HepG2 (cell line): ENCODE data around the gene PSMD2. TPM values are rescaled to one million over a fixed set of nuclear protein-coding genes. Genes with fewer than 3 reads are reported as not detected.

ENCODE experiments used
- ATAC-seq: fragments of 200-7000 bp; cut with Tn5 transposase; 3 replicates; pipeline ENCODE4 v1.9.1; 2020; ENCODE audit warnings: mild to moderate bottlenecking, moderate library complexity
- BruUV-seq: library from RNA; stranded (reverse); fragments of 400-500 nt; replicated peaks from 2 replicates; lab custom pipeline; 2021; lab: Mats Ljungman, UMichigan
- CTCF ChIA-PET: fragments of 300-600 bp; formaldehyde crosslinking; extraction: SDS; loops from one replicate; lab custom pipeline; 2021; ENCODE audit warnings: low total read pairs, inconsistent platforms, low intra/inter-chr PET ratio; lab: Yijun Ruan, JAX
- POLR2A ChIA-PET: fragments of 350-600 bp; sonication (Branson Sonifier 250); formaldehyde crosslinking; loops from one replicate; lab custom pipeline; 2020; ENCODE audit warnings: antibody characterized with exemption, inconsistent platforms; lab: Yijun Ruan, JAX
- DNase-seq: peaks from one replicate; pipeline ENCODE4 v3.0.0-alpha.2; 2015; ENCODE audit warnings: low spot score
- FAIRE-seq: peaks from 3 replicates; lab custom pipeline; 2011; peaks lifted over from hg19 to GRCh38; lab: Jason Lieb, UNC
- H2AFZ ChIP-seq: one replicate; pipeline ENCODE4 v1.6.1; 2011; ENCODE audit warnings: low read length, inconsistent platforms
- H3K27ac ChIP-seq: fragments of 300-600 bp; 3 replicates; pipeline ENCODE4 v1.8.0; 2011; ENCODE audit warnings: mixed run types, mild to moderate bottlenecking, mixed read lengths, low read length, inconsistent platforms; ENCODE audit not compliant: insufficient read depth; ENCODE audit errors: extremely low read length
- H3K27me3 ChIP-seq, 2 experiments: fragments of 200-600 bp in 1 of 2; 2 replicates in 1 of 2; 3 replicates in 1 of 2; pipeline versions ENCODE4 v1.6.0 to v1.8.0; 2011; ENCODE audit warnings: low read length in 2 of 2, mild to moderate bottlenecking in 2 of 2, moderate library complexity in 2 of 2, inconsistent platforms in 1 of 2; ENCODE audit not compliant: insufficient read depth in 2 of 2, control insufficient read depth in 1 of 2
- H3K36me3 ChIP-seq, 2 experiments: fragments of 200-600 bp in 1 of 2; replicated peaks in 1 of 2; 2 replicates in 1 of 2; 3 replicates in 1 of 2; pipeline versions ENCODE4 v1.5.1 to v1.8.0; 2011; ENCODE audit warnings: low read length in 2 of 2, inconsistent platforms in 1 of 2; ENCODE audit not compliant: insufficient read depth in 2 of 2, control insufficient read depth in 1 of 2
- H3K4me1 ChIP-seq: 2 replicates; pipeline ENCODE4 v1.5.1; 2012; ENCODE audit warnings: low read length, inconsistent platforms; ENCODE audit not compliant: insufficient read depth
- H3K4me2 ChIP-seq: 2 replicates; pipeline ENCODE4 v1.6.0; 2011; ENCODE audit warnings: low read depth, low read length, inconsistent platforms
- H3K4me3 ChIP-seq, 3 experiments: fragments of 200-600 bp in 1 of 3; sonication (generic), shearing (Covaris generic) in 1 of 3; replicated peaks in 1 of 3; 2 replicates each; pipeline ENCODE4 v1.5.1; 2011 to 2016; ENCODE audit warnings: low read length in 3 of 3, inconsistent platforms in 2 of 3, low read depth in 2 of 3, mild to moderate bottlenecking in 2 of 3, control low read depth in 1 of 3, mixed read lengths in 1 of 3; ENCODE audit not compliant: insufficient read depth in 1 of 3
- H3K79me2 ChIP-seq: one replicate; pipeline ENCODE4 v1.6.1; 2011; ENCODE audit warnings: low read length, inconsistent platforms; ENCODE audit not compliant: insufficient read depth
- H3K9ac ChIP-seq: 2 replicates; pipeline ENCODE4 v1.6.0; 2011; ENCODE audit warnings: mild to moderate bottlenecking, low read depth, low read length, inconsistent platforms; ENCODE audit not compliant: insufficient read depth
- H3K9me3 ChIP-seq: 2 replicates; pipeline ENCODE4 v1.5.1; 2012; ENCODE audit warnings: mild to moderate bottlenecking, low read length
- H4K20me1 ChIP-seq: 2 replicates; pipeline ENCODE4 v1.6.0; 2011; ENCODE audit warnings: inconsistent platforms, mild to moderate bottlenecking, low read length, moderate library complexity; ENCODE audit not compliant: insufficient read depth
- DR1 ChIP-seq: sonication (generic); formaldehyde crosslinking; IDR thresholded peaks from 2 replicates; pipeline ENCODE4 v1.8.0; 2021; ENCODE audit warnings: mild to moderate bottlenecking, missing genetic modification reagents, inconsistent platforms
- HOXA5 ChIP-seq: sonication (generic); formaldehyde crosslinking; IDR thresholded peaks from 2 replicates; pipeline ENCODE4 v1.4.0; 2020; ENCODE audit warnings: missing genetic modification reagents
- KDM1A ChIP-seq: IDR thresholded peaks from 2 replicates; pipeline ENCODE4 v1.6.1; 2016; ENCODE audit warnings: missing compliant biosample characterization
- MTA1 ChIP-seq: sonication (generic); formaldehyde crosslinking; IDR thresholded peaks from 2 replicates; pipeline ENCODE4 v1.4.0; 2020; ENCODE audit warnings: missing genetic modification reagents, mild to moderate bottlenecking, borderline replicate concordance
- PBX3 ChIP-seq: sonication (generic); formaldehyde crosslinking; IDR thresholded peaks from 2 replicates; pipeline ENCODE4 v1.8.1; 2023; ENCODE audit warnings: missing genetic modification reagents, inconsistent platforms, borderline replicate concordance
- POLR2A ChIP-seq, 2 experiments: IDR thresholded peaks; 2 replicates each; pipeline ENCODE4 v1.6.1; 2011; ENCODE audit warnings: low read depth in 2 of 2, low read length in 2 of 2, mild to moderate bottlenecking in 1 of 2, moderate library complexity in 1 of 2; ENCODE audit not compliant: insufficient read depth in 1 of 2
- RBFOX2 ChIP-seq: fragments of 200-400 bp; formaldehyde crosslinking; IDR thresholded peaks from 2 replicates; pipeline ENCODE4 v1.6.1; 2017; ENCODE audit warnings: low read depth, mild to moderate bottlenecking, low read length
- SALL1 ChIP-seq: sonication (generic); formaldehyde crosslinking; IDR thresholded peaks from 2 replicates; pipeline ENCODE4 v1.8.0; 2022; ENCODE audit warnings: mild to moderate bottlenecking, missing genetic modification reagents
- TFE3 ChIP-seq: IDR thresholded peaks from 2 replicates; pipeline ENCODE4 v1.6.1; 2016
- U2AF1 ChIP-seq: fragments of 200-400 bp; formaldehyde crosslinking; optimal IDR thresholded peaks from 2 replicates; pipeline ENCODE3; 2017; ENCODE audit warnings: mild to moderate bottlenecking, low read depth, low read length
- ZNF24 ChIP-seq: fragments of 450-650 bp; IDR thresholded peaks from 2 replicates; pipeline ENCODE4 v1.6.1; 2017; ENCODE audit warnings: antibody characterized with exemption, mild to moderate bottlenecking
- ZNF251 ChIP-seq: sonication (generic); formaldehyde crosslinking; IDR thresholded peaks from 2 replicates; pipeline ENCODE4 v1.9.0; 2021; ENCODE audit warnings: mild to moderate bottlenecking, missing genetic modification reagents
- ZNF383 ChIP-seq: sonication (generic); formaldehyde crosslinking; IDR thresholded peaks from 2 replicates; pipeline ENCODE4 v1.4.0; 2020; ENCODE audit warnings: missing genetic modification reagents, mild to moderate bottlenecking, borderline replicate concordance
- ZNF44 ChIP-seq: sonication (generic); formaldehyde crosslinking; IDR thresholded peaks from 2 replicates; pipeline ENCODE4 v1.5.1; 2020; ENCODE audit warnings: mild to moderate bottlenecking, missing genetic modification reagents
- ZNF569 ChIP-seq: sonication (generic); formaldehyde crosslinking; IDR thresholded peaks from 2 replicates; pipeline ENCODE4 v1.5.0; 2020; ENCODE audit warnings: mild to moderate bottlenecking, missing genetic modification reagents, moderate library complexity, borderline replicate concordance
- ZNF629 ChIP-seq: sonication (generic); formaldehyde crosslinking; conservative IDR thresholded peaks from 2 replicates; pipeline ENCODE4 v1.5.0; 2020; ENCODE audit warnings: missing genetic modification reagents
- ZNF816 ChIP-seq: sonication (generic); formaldehyde crosslinking; IDR thresholded peaks from 2 replicates; pipeline ENCODE4 v1.8.0; 2022; ENCODE audit warnings: missing genetic modification reagents, mild to moderate bottlenecking, borderline replicate concordance
- WGBS: methylation state at CpG from one replicate; pipeline ENCODE4 v1.1.6; 2017; ENCODE audit warnings: low lambda C conversion rate; 5-methylcytosine and 5-hydroxymethylcytosine counted together
- in situ Hi-C: cut with HindIII; loops from 2 replicates; pipeline ENCODE4 v1.10.0; 2017; ENCODE audit warnings: low pct_unique_long_range_greater_than_20kb; ENCODE audit not compliant: extremely low pct_ligation_motif_present
- intact Hi-C: fragments of 100-400 bp; cut with micrococcal nuclease; formaldehyde crosslinking; loops from one replicate; pipeline ENCODE4 v1.10.0; 2022; ENCODE audit not compliant: unreplicated experiment
- polyA plus RNA-seq, 8 experiments: library from polyadenylated mRNA; depleted of rRNA in 3 of 8; stranded (reverse) in 7 of 8; unstranded in 1 of 8; fragments of >200 nt; fragmentation: Illumina TruSeq in 4 of 8; extraction: Trizol in 4 of 8; gene quantifications; 2 replicates each; pipeline versions ENCODE4 v1.2.1 to v1.2.3, GENCODE V29; 2011 to 2016; ENCODE audit warnings: low read depth in 4 of 8, missing spikeins in 1 of 8, mixed read lengths in 1 of 8; ENCODE audit not compliant: insufficient read depth in 1 of 8
- total RNA-seq, 5 experiments: library from RNA; depleted of rRNA; stranded (reverse); fragments of >200 nt; fragmentation: Illumina TruSeq; extraction: Trizol; gene quantifications; 2 replicates each; pipeline ENCODE4 v1.2.3, GENCODE V29; 2016; ENCODE audit warnings: low read depth in 1 of 5
- TF ChIP-seq, protein P1 (sequence below): sonication (generic); formaldehyde crosslinking; IDR thresholded peaks from 2 replicates; pipeline ENCODE4 v1.4.0; 2020; ENCODE audit warnings: missing genetic modification reagents, borderline replicate concordance

PSMD2 gene
- total and polyA plus RNA-seq, 2 of the 13 experiments (the other 11 are each of a cell fraction or from before 2014, with no cell fraction given): 125 to 200 TPM

GRCh38 chr3:184257083-184257915 is 41.7 kb upstream of the PSMD2 start:
- TF ChIP-seq DR1 (CRISPR knock-in tag) (no peak), U2AF1 (no peak), ZNF44 (CRISPR knock-in tag) (no peak), ZNF816 (CRISPR knock-in tag) (no peak), SALL1 (no peak), ZNF24 (no peak), HOXA5 (no peak), PBX3 (CRISPR knock-in tag) (no peak), ZNF383 (CRISPR knock-in tag) (no peak), ZNF251 (CRISPR knock-in tag) (no peak), TFE3 (no peak), RBFOX2 (no peak), MTA1 (CRISPR knock-in tag) (no peak), KDM1A (no peak), ZNF569 (CRISPR knock-in tag) (no peak), ZNF629 (CRISPR knock-in tag) (no peak), POLR2A (IDR thresholded peaks at IDR 0.05; ENCODE audit: insufficient read depth in 1 of 2, low read depth in 2 of 2, low read length in 2 of 2) (no peak)
- TF ChIP-seq, protein P1, sequence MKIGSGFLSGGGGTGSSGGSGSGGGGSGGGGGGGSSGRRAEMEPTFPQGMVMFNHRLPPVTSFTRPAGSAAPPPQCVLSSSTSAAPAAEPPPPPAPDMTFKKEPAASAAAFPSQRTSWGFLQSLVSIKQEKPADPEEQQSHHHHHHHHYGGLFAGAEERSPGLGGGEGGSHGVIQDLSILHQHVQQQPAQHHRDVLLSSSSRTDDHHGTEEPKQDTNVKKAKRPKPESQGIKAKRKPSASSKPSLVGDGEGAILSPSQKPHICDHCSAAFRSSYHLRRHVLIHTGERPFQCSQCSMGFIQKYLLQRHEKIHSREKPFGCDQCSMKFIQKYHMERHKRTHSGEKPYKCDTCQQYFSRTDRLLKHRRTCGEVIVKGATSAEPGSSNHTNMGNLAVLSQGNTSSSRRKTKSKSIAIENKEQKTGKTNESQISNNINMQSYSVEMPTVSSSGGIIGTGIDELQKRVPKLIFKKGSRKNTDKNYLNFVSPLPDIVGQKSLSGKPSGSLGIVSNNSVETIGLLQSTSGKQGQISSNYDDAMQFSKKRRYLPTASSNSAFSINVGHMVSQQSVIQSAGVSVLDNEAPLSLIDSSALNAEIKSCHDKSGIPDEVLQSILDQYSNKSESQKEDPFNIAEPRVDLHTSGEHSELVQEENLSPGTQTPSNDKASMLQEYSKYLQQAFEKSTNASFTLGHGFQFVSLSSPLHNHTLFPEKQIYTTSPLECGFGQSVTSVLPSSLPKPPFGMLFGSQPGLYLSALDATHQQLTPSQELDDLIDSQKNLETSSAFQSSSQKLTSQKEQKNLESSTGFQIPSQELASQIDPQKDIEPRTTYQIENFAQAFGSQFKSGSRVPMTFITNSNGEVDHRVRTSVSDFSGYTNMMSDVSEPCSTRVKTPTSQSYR: no peak
- Histone ChIP-seq H2AFZ (no peak overlapping the region), H3K36me3 (0 out of 5 replicates have a peak, but pooled peaks cover 0 to 1% of the 10 kb centered on the region in 2 experiments), H3K4me1 (peaks cover 17% of the 10 kb centered on the region), H3K4me3 (no peak overlapping the region), H4K20me1 (peaks cover 12% of the 10 kb centered on the region; the same call in 1 of the 2 replicates), H3K9ac (no peak overlapping the region), H3K9me3 (no peaks in the 10 kb centered on the region), H3K27ac (no peak overlapping the region), H3K79me2 (peaks cover 1% of the 10 kb centered on the region), H3K4me2 (no peak overlapping the region), H3K27me3 (peaks cover 3 to 17% of the 10 kb centered on the region in 2 experiments)
- intact Hi-C loops: no loop called here
- DNase-seq (no peak), ATAC-seq (no peak), FAIRE-seq (no peak)
- in situ Hi-C loops: no loop called here
- CTCF ChIA-PET: no interaction called here
- BruUV-seq: no TSS peak
- 94% methylated on average over 22 of the region's 23 CpGs for WGBS
- POLR2A ChIA-PET: no interaction called here
